Measurements from ENCODE around the gene RNF208.
"Not testable (repeated sequence)": the region's sequence is repeated elsewhere in the genome, so short reads cannot be mapped to it uniquely, and the experiment has no call there.

DNA sequence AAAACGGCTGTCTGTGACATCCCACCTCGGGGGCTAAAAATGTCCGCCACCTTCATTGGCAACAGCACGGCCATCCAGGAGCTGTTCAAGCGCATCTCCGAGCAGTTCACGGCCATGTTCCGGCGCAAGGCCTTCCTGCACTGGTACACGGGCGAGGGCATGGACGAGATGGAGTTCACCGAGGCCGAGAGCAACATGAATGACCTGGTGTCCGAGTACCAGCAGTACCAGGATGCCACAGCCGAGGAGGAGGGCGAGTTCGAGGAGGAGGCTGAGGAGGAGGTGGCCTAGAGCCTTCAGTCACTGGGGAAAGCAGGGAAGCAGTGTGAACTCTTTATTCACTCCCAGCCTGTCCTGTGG, 21.2 kb upstream of the RNF208 start:
- TF ChIP-seq, protein P1, sequence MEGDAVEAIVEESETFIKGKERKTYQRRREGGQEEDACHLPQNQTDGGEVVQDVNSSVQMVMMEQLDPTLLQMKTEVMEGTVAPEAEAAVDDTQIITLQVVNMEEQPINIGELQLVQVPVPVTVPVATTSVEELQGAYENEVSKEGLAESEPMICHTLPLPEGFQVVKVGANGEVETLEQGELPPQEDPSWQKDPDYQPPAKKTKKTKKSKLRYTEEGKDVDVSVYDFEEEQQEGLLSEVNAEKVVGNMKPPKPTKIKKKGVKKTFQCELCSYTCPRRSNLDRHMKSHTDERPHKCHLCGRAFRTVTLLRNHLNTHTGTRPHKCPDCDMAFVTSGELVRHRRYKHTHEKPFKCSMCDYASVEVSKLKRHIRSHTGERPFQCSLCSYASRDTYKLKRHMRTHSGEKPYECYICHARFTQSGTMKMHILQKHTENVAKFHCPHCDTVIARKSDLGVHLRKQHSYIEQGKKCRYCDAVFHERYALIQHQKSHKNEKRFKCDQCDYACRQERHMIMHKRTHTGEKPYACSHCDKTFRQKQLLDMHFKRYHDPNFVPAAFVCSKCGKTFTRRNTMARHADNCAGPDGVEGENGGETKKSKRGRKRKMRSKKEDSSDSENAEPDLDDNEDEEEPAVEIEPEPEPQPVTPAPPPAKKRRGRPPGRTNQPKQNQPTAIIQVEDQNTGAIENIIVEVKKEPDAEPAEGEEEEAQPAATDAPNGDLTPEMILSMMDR (IDR thresholded peaks at IDR 0.05; ENCODE audit: low read length), result not testable (repeated sequence)
- not testable (repeated sequence) for TF ChIP-seq EZH2 (IDR thresholded peaks at IDR 0.05; ENCODE audit: borderline replicate concordance, low read length)
